Measurements from ENCODE around the gene SPRR4. TPM values are rescaled to one million over a fixed set of nuclear protein-coding genes. Genes with fewer than 3 reads are reported as not detected.

SPRR4 gene, protein sequence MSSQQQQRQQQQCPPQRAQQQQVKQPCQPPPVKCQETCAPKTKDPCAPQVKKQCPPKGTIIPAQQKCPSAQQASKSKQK
- not detected for total RNA-seq

DNA sequence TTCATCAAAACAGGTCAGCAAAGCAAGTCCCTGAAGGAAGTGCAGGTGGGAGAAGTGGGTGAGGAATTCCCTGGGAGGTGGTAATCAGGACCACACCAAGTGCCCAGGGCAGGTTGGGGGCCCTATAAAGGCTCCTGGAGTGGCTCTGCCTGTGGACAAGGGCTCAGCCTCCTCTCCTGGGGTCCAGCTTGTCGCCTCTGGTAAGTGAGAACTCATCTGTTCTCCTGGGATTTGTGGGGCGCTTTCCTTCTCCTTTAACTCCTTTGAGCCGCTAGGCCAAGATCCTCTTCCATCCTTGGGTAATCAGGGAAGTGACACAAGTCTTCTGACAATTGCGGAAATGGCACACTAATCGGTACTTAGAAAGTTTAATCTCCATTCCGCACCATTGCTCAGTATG lies at the start of gene SPRR4:
Gene SPRR4 (plus strand): TSS at position 154 of the 400 bp plus-strand sequence. CDS start 1,243 bp downstream, outside the sequence.
- no peak for ATAC-seq
- no peaks in the 10 kb centered on the region for H3K27me3 ChIP-seq
- no peaks in the 10 kb centered on the region for H3K4me1 ChIP-seq
- H3K36me3 ChIP-seq, result no peaks in the 10 kb centered on the region
- no peaks in the 10 kb centered on the region for H3K9me3 ChIP-seq
- H3K27ac ChIP-seq, result no peak within 1 kb of the TSS
- no peak within 1 kb of the TSS for H3K4me3 ChIP-seq
- TF ChIP-seq, protein P1, sequence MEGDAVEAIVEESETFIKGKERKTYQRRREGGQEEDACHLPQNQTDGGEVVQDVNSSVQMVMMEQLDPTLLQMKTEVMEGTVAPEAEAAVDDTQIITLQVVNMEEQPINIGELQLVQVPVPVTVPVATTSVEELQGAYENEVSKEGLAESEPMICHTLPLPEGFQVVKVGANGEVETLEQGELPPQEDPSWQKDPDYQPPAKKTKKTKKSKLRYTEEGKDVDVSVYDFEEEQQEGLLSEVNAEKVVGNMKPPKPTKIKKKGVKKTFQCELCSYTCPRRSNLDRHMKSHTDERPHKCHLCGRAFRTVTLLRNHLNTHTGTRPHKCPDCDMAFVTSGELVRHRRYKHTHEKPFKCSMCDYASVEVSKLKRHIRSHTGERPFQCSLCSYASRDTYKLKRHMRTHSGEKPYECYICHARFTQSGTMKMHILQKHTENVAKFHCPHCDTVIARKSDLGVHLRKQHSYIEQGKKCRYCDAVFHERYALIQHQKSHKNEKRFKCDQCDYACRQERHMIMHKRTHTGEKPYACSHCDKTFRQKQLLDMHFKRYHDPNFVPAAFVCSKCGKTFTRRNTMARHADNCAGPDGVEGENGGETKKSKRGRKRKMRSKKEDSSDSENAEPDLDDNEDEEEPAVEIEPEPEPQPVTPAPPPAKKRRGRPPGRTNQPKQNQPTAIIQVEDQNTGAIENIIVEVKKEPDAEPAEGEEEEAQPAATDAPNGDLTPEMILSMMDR (IDR thresholded peaks at IDR 0.05), result no peak
- TF ChIP-seq POLR2A (IDR thresholded peaks at IDR 0.05) (no peak), EP300 (IDR thresholded peaks at IDR 0.05) (no peak), POLR2AphosphoS5 (IDR thresholded peaks at IDR 0.05) (no peak)
- 81 to 86% methylated on average over 3 to 4 of the region's 6 CpGs for WGBS, 2 donors (ENCODE audit: low coverage in 1 of 2)

DNA sequence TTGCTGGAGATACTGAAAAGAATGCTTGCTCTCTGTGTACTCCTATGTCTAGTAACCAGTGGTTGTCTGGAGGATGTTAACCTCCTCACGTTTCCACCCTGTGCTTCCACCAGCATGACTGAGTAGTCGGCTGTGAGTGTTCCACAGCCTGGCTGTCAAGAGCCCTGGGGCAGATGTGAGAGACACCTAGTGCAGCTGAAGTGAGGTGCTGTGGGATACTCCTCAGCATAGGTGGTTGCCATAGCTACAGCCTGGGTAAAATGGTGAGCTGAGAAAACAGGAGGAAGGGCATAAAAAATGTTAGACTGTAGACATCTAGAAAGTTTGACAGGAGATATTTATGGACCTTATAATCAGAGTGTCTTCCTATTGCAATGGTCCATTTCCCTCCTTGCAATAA lies 46.3 kb upstream of the SPRR4 start:
- no peaks in the 10 kb centered on the region for H3K4me1 ChIP-seq
- WGBS, 2 donors (ENCODE audit: low coverage in 1 of 2), result 29 to 70% methylated on average over 1 to 2 of the region's 2 CpGs
- no peaks in the 10 kb centered on the region for H3K27me3 ChIP-seq
- H3K9me3 ChIP-seq, result no peaks in the 10 kb centered on the region
- no peaks in the 10 kb centered on the region for H3K36me3 ChIP-seq
- no peak for TF ChIP-seq POLR2A (IDR thresholded peaks at IDR 0.05)
- TF ChIP-seq, protein P1 (IDR thresholded peaks at IDR 0.05), result no peak
- no peak for TF ChIP-seq EP300 (IDR thresholded peaks at IDR 0.05)
- no peak for TF ChIP-seq POLR2AphosphoS5 (IDR thresholded peaks at IDR 0.05)
- no peak overlapping the region for H3K27ac ChIP-seq
- H3K4me3 ChIP-seq, result no peak overlapping the region
- ATAC-seq, result no peak

DNA sequence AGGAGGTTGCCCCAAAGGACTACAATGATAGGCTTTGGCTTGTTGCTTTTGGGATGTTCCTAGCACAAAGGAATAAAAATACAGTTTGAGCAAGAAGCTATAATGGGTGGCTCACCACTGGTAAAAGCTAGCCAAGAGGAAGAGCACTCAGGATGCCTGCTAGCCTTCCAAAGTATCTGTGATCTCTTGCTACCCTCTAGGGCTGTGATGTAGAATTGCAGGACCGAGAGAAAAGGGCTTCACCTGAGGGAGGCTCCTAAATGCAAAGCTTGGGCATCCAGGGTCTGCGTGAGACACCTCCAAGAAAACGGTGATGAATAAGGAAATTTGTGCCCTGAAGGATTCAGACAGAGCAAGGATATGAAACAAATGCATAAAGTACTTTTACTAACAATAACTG lies 44.4 kb upstream of the SPRR4 start:
- Histone ChIP-seq H3K4me1 (no peaks in the 10 kb centered on the region), H3K9me3 (no peaks in the 10 kb centered on the region), H3K4me3 (no peak overlapping the region), H3K27me3 (no peaks in the 10 kb centered on the region), H3K27ac (no peak overlapping the region), H3K36me3 (no peaks in the 10 kb centered on the region)
- WGBS, 2 donors (ENCODE audit: low coverage in 1 of 2), result 59 to 73% methylated on average over 3 of the region's 3 CpGs
- ATAC-seq, result no peak
- TF ChIP-seq, protein P1 (IDR thresholded peaks at IDR 0.05), result peak; percentile 10 to 64 (median 48)
- no peak for TF ChIP-seq POLR2A (IDR thresholded peaks at IDR 0.05)

DNA sequence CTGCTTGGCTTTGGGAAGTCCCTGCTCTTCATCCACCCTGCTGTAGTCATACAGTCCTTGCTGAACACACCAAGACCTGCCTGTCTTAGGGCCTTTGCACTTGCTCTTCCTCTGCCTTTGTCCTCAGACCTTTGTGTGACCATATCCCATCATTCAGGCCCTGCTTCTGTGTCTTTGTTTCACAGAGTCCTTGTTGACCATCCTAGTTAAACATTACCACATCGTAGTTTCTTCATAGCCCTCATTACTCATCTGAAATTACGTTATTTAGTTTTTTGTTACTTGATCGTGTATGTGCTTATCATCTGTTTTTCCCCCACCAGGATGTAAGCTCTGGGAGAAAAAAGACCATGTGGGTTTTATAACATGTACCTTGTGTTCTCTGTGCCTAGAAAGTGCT lies 41.8 kb upstream of the SPRR4 start:
- 76 to 80% methylated on average over 1 to 3 of the region's 3 CpGs for WGBS, 2 donors (ENCODE audit: low coverage in 1 of 2)
- no peaks in the 10 kb centered on the region for H3K36me3 ChIP-seq
- no peak for ATAC-seq
- no peaks in the 10 kb centered on the region for H3K9me3 ChIP-seq
- no peak for TF ChIP-seq EP300 (IDR thresholded peaks at IDR 0.05)
- TF ChIP-seq, protein P1 (IDR thresholded peaks at IDR 0.05), result no peak
- TF ChIP-seq POLR2A (IDR thresholded peaks at IDR 0.05), result no peak
- no peak for TF ChIP-seq POLR2AphosphoS5 (IDR thresholded peaks at IDR 0.05)
- H3K4me3 ChIP-seq, result no peak overlapping the region
- no peaks in the 10 kb centered on the region for H3K4me1 ChIP-seq
- no peaks in the 10 kb centered on the region for H3K27me3 ChIP-seq
- no peak overlapping the region for H3K27ac ChIP-seq

DNA sequence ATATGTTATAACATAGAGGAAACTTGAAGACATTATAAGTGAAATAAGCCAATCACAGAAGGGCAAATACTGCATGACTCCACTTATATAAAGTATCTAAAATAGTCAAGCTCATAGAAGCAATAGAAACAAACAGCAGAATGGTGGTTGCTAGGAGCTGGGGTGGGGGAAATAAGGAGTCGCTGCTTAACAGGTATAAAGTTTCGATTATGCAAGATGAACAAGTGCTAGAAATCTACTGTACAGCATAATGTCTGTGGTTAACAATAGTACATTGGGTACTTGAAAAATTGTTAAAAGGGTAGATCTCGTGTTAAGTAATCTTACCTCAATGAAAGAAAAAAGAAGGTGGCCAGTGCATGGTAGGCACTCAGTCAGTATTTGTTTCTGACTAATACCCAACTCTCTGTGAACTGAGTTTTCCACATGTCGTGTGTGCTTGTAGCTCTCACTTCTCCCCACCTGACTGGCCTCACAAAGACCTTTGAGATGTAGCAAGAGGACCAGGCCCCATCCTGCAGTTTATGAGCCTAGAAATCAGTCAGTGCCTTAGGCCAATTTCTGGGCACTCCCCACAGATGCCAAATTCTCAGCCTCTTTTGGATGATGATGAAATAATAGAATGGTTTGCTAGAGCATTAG lies 38.2 kb upstream of the SPRR4 start:
- Histone ChIP-seq H3K4me3 (no peak overlapping the region), H3K4me1 (no peaks in the 10 kb centered on the region), H3K27ac (no peak overlapping the region), H3K9me3 (no peaks in the 10 kb centered on the region), H3K27me3 (no peaks in the 10 kb centered on the region), H3K36me3 (no peaks in the 10 kb centered on the region)
- 70 to 76% methylated on average over 4 of the region's 4 CpGs for WGBS, 2 donors (ENCODE audit: low coverage in 1 of 2)
- no peak for ATAC-seq
- TF ChIP-seq POLR2AphosphoS5 (IDR thresholded peaks at IDR 0.05), result no peak

Measured in gastroesophageal sphincter (tissue), 4 donors.